ENCODE results near the gene KRTAP10-1. TPM values are rescaled to one million over a fixed set of nuclear protein-coding genes. Genes with fewer than 3 reads are reported as not detected.

KRTAP10-1 gene
- total RNA-seq, 2 donors from 2014 or later: not detected

DNA sequence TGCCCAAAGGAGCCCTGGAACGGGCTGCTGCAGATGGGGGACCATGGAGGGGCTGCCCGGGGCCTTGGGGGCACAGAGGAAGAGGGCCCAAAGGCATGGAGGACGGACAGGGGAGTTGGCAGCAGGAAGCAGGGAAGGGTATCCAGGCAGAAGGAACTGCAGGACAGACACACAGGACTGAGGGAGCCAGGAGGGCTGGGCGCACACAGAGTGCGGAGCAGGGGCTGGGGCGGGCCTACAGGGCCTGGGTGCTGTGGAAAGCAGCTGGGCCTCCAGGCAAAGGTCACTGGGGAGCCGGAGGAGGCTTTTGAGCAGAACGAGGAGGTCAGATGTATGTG is 28.1 kb downstream of the KRTAP10-1 start:
- TF ChIP-seq, protein P1, sequence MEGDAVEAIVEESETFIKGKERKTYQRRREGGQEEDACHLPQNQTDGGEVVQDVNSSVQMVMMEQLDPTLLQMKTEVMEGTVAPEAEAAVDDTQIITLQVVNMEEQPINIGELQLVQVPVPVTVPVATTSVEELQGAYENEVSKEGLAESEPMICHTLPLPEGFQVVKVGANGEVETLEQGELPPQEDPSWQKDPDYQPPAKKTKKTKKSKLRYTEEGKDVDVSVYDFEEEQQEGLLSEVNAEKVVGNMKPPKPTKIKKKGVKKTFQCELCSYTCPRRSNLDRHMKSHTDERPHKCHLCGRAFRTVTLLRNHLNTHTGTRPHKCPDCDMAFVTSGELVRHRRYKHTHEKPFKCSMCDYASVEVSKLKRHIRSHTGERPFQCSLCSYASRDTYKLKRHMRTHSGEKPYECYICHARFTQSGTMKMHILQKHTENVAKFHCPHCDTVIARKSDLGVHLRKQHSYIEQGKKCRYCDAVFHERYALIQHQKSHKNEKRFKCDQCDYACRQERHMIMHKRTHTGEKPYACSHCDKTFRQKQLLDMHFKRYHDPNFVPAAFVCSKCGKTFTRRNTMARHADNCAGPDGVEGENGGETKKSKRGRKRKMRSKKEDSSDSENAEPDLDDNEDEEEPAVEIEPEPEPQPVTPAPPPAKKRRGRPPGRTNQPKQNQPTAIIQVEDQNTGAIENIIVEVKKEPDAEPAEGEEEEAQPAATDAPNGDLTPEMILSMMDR (IDR thresholded peaks at IDR 0.05): no peak
- intact Hi-C loops (cut with DNase I): no loop called here
- Histone ChIP-seq H3K4me3 (no peak overlapping the region), H3K27me3 (no peaks in the 10 kb centered on the region), H3K9ac (ENCODE audit: low read depth in 2 of 2, low read length in 2 of 2) (no peak overlapping the region), H3K4me1 (no peaks in the 10 kb centered on the region), H3K27ac (no peak overlapping the region), H3K9me3 (no peaks in the 10 kb centered on the region), H3K36me3 (no peaks in the 10 kb centered on the region)
- no peak for DNase-seq

GRCh38 chr21:44511219-44511937 is 28.6 kb downstream of the KRTAP10-1 start:
- Histone ChIP-seq H3K9ac (ENCODE audit: low read depth in 2 of 2, low read length in 2 of 2) (no peak overlapping the region), H3K27ac (no peak overlapping the region), H3K36me3 (no peaks in the 10 kb centered on the region), H3K27me3 (no peaks in the 10 kb centered on the region), H3K4me1 (no peaks in the 10 kb centered on the region), H3K9me3 (no peaks in the 10 kb centered on the region), H3K4me3 (no peak overlapping the region)
- TF ChIP-seq, protein P1 (IDR thresholded peaks at IDR 0.05): no peak
- intact Hi-C loops (cut with DNase I): no loop called here
- DNase-seq: no peak

DNA sequence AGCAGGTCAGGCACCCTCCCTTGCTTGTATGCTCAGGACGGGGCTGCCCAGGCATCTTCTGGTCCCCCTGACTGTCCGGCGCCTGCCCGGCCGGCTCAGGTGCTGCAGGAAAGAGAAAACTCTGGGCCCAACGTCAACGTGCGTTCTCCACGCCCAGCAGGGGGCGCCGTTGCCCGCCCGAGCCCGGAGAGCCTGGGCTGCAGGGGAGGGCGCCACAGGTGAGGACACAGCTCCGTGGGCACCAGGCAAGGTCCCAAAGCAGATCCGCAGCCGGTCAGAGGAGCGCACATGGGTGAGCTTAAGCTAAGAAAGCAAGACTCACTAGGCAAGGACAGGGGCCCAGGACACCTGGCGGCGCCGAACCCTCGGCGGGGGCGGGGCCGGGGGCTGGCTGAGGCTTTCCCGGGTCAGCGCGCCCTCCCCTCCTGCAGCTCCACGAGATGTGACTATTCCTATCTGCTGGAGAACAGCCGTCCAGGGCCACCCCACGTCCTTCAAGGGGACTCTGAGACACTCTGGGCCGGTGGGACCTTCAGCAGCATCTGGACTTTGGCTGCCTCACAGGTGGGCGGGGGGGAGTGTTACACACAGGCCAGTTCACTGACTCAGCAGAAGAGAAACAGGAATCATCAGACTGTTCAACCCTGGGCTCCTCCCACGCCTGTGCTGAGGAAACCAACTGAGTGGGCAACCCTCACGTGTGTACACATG is 29.3 kb downstream of the KRTAP10-1 start:
- peak; percentile 70 for DNase-seq
- Histone ChIP-seq H3K36me3 (no peaks in the 10 kb centered on the region), H3K27ac (no peak overlapping the region), H3K27me3 (no peaks in the 10 kb centered on the region), H3K9me3 (no peaks in the 10 kb centered on the region), H3K4me3 (peak overlapping the region; percentile 23), H3K4me1 (no peaks in the 10 kb centered on the region), H3K9ac (ENCODE audit: low read depth in 2 of 2, low read length in 2 of 2) (no peak overlapping the region)
- intact Hi-C loops (cut with DNase I): no loop called here
- TF ChIP-seq, protein P1 (IDR thresholded peaks at IDR 0.05): peak; percentile 86

GRCh38 chr21:44510109-44510507 is 29.9 kb downstream of the KRTAP10-1 start:
- Histone ChIP-seq H3K4me3 (no peak overlapping the region), H3K27ac (no peak overlapping the region), H3K4me1 (no peaks in the 10 kb centered on the region), H3K9me3 (no peaks in the 10 kb centered on the region), H3K36me3 (no peaks in the 10 kb centered on the region), H3K9ac (ENCODE audit: low read depth in 2 of 2, low read length in 2 of 2) (no peak overlapping the region), H3K27me3 (no peaks in the 10 kb centered on the region)
- TF ChIP-seq, protein P1 (IDR thresholded peaks at IDR 0.05): no peak
- no peak for DNase-seq
- intact Hi-C loops (cut with DNase I): no loop called here

- H3K9ac ChIP-seq (ENCODE audit: low read depth in 2 of 2, low read length in 2 of 2): no peak overlapping the region
- TF ChIP-seq, protein P1 (IDR thresholded peaks at IDR 0.05): no peak
- no peaks in the 10 kb centered on the region for H3K9me3 ChIP-seq
- no peaks in the 10 kb centered on the region for H3K27me3 ChIP-seq
- H3K4me1 ChIP-seq: no peaks in the 10 kb centered on the region
- H3K27ac ChIP-seq: no peak overlapping the region
- intact Hi-C loops (cut with DNase I): loop anchor here (5.0 kb wide), 1 partner anchor 283 kb away; no protein-coding TSS in a partner anchor
- H3K36me3 ChIP-seq: no peaks in the 10 kb centered on the region
- peak; percentile 46 for DNase-seq
- no peak overlapping the region for H3K4me3 ChIP-seq
Measured at GRCh38 chr21:44509539-44509938, 30.5 kb downstream of the KRTAP10-1 start.

Measured in colonic mucosa (tissue), 4 donors.